Measurements from ENCODE around the gene PLAA.

GRCh38 chr9:26863074-26863473 is 84.0 kb downstream of the PLAA start:
- TF ChIP-seq CTCF (IDR thresholded peaks at IDR 0.05), result peak in 1 of 6 experiments; percentile 30
- no peak for TF ChIP-seq POLR2A (IDR thresholded peaks at IDR 0.05)
